GM23338 (cell line): Measurements from ENCODE around the gene COL18A1.

Experiments
- CREB1 ChIP-seq: fragments of 250-450 bp; sonication (Bioruptor Pico); IDR thresholded peaks from 2 replicates; pipeline ENCODE4 v1.5.0; 2020; ENCODE audit warnings: low read depth, mild to moderate bottlenecking, moderate library complexity
- CTCF ChIP-seq, 2 experiments: fragments of 200-600 bp in 1 of 2; sonication (generic) in 1 of 2; conservative IDR thresholded peaks; 2 replicates each; pipeline versions ENCODE4 v1.5.1 to v1.6.1; 2016 to 2017; ENCODE audit warnings: antibody characterized with exemption in 2 of 2, low read depth in 2 of 2, mild to moderate bottlenecking in 2 of 2, moderate library complexity in 1 of 2
- EZH2 ChIP-seq: fragments of 200-600 bp; sonication (generic); IDR thresholded peaks from one replicate; pipeline ENCODE4 v1.8.0; 2017; ENCODE audit warnings: antibody characterized with exemption, mild to moderate bottlenecking, low read depth; ENCODE audit not compliant: unreplicated experiment
- EZH2phosphoT487 ChIP-seq: fragments of 200-600 bp; sonication (generic); IDR thresholded peaks from one replicate; pipeline ENCODE4 v1.8.1; 2018; ENCODE audit warnings: antibody characterized with exemption; ENCODE audit not compliant: unreplicated experiment
- POLR2AphosphoS5 ChIP-seq: IDR thresholded peaks from 2 replicates; pipeline ENCODE4 v1.6.1; 2016; ENCODE audit warnings: antibody characterized with exemption, low read depth
- REST ChIP-seq: IDR thresholded peaks from one replicate; pipeline ENCODE4 v1.6.1; 2018; ENCODE audit warnings: antibody characterized with exemption; ENCODE audit not compliant: unreplicated experiment
- STAT1 ChIP-seq: IDR thresholded peaks from one replicate; pipeline ENCODE4 v1.6.1; 2016; ENCODE audit warnings: antibody characterized with exemption; ENCODE audit not compliant: unreplicated experiment
- ZNF114 ChIP-seq: fragments of 250-450 bp; sonication (Bioruptor Pico); IDR thresholded peaks from 2 replicates; pipeline ENCODE4 v1.5.0; 2020; ENCODE audit warnings: mild to moderate bottlenecking, moderate library complexity
- ZNF331 ChIP-seq: fragments of 250-450 bp; sonication (Bioruptor Pico); IDR thresholded peaks from 2 replicates; pipeline ENCODE4 v1.5.0; 2020; ENCODE audit warnings: low read depth, mild to moderate bottlenecking, moderate library complexity

- no peak for TF ChIP-seq CTCF (conservative IDR thresholded peaks at IDR 0.05; ENCODE audit: low read depth in 2 of 2)
- TF ChIP-seq CREB1 (CRISPR knock-in tag), result no peak
- no peak for TF ChIP-seq EZH2phosphoT487
- TF ChIP-seq REST, result no peak
- no peak for TF ChIP-seq EZH2
- TF ChIP-seq POLR2AphosphoS5, result no peak
- TF ChIP-seq ZNF331, result no peak
- no peak for TF ChIP-seq STAT1
- no peak for TF ChIP-seq ZNF114 (CRISPR knock-in tag)
Observed at GRCh38 chr21:45444385-45444784, 39.4 kb downstream of the COL18A1 start.
